ENCODE measurements around the gene TRIO.

TRIO gene

DNA sequence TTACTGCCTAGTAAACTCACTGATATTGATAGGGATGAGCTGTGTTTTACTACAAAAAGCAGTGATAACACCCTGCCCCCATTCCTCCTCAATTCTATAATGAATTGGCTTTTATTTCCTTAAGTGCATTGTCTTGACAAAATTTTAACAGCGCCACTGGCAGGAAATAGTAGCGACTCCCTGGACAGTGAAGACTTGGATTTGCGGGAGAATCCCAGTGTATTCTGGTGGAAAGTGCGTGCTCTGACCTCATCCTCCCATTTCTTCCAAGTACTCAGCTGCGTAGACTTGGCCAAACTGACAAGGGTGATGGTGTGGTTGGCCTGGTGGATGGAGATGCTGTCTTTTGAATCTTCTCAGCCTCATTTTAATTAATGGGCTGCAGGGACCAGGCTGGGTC is 5.3 kb downstream of the TRIO start:
- no peak overlapping the region for H3K27ac ChIP-seq (ENCODE audit: low read depth, low read length)
- peaks cover 97% of the 10 kb centered on the region for H3K79me2 ChIP-seq (ENCODE audit: control insufficient read depth, low read length)
- no peaks in the 10 kb centered on the region for H3K9me3 ChIP-seq (ENCODE audit: control insufficient read depth, insufficient read depth, low read length)
- no peak overlapping the region for H3K4me3 ChIP-seq (ENCODE audit: low read length)
- H4K20me1 ChIP-seq (ENCODE audit: control insufficient read depth, insufficient read depth, low read depth, low read length): peaks cover 33% of the 10 kb centered on the region; the same call in 1 of the 2 replicates
- no peak for TF ChIP-seq EZH2phosphoT487 (IDR thresholded peaks at IDR 0.05; ENCODE audit: borderline replicate concordance, low read length)
- TF ChIP-seq, protein P1, sequence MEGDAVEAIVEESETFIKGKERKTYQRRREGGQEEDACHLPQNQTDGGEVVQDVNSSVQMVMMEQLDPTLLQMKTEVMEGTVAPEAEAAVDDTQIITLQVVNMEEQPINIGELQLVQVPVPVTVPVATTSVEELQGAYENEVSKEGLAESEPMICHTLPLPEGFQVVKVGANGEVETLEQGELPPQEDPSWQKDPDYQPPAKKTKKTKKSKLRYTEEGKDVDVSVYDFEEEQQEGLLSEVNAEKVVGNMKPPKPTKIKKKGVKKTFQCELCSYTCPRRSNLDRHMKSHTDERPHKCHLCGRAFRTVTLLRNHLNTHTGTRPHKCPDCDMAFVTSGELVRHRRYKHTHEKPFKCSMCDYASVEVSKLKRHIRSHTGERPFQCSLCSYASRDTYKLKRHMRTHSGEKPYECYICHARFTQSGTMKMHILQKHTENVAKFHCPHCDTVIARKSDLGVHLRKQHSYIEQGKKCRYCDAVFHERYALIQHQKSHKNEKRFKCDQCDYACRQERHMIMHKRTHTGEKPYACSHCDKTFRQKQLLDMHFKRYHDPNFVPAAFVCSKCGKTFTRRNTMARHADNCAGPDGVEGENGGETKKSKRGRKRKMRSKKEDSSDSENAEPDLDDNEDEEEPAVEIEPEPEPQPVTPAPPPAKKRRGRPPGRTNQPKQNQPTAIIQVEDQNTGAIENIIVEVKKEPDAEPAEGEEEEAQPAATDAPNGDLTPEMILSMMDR (IDR thresholded peaks at IDR 0.05; ENCODE audit: low read depth, low read length, poor library complexity, severe bottlenecking): no peak
- no peaks in the 10 kb centered on the region for H3K9me2 ChIP-seq (replicated peaks; ENCODE audit: control insufficient read depth, low read length)
- H3K4me1 ChIP-seq (ENCODE audit: control insufficient read depth, low read length): peaks cover 74% of the 10 kb centered on the region
- H3K4me2 ChIP-seq (ENCODE audit: low read length): peak overlapping the region; percentile 42; the same call in 1 of the 2 replicates
- peaks cover 5% of the 10 kb centered on the region for H3F3A ChIP-seq (ENCODE audit: control insufficient read depth, insufficient read depth)
- H3K27me3 ChIP-seq (ENCODE audit: control insufficient read depth, low read length): no peaks in the 10 kb centered on the region
- peaks cover 4% of the 10 kb centered on the region; the same call in 1 of the 2 replicates for H3K36me3 ChIP-seq (ENCODE audit: control insufficient read depth, low read length)

DNA sequence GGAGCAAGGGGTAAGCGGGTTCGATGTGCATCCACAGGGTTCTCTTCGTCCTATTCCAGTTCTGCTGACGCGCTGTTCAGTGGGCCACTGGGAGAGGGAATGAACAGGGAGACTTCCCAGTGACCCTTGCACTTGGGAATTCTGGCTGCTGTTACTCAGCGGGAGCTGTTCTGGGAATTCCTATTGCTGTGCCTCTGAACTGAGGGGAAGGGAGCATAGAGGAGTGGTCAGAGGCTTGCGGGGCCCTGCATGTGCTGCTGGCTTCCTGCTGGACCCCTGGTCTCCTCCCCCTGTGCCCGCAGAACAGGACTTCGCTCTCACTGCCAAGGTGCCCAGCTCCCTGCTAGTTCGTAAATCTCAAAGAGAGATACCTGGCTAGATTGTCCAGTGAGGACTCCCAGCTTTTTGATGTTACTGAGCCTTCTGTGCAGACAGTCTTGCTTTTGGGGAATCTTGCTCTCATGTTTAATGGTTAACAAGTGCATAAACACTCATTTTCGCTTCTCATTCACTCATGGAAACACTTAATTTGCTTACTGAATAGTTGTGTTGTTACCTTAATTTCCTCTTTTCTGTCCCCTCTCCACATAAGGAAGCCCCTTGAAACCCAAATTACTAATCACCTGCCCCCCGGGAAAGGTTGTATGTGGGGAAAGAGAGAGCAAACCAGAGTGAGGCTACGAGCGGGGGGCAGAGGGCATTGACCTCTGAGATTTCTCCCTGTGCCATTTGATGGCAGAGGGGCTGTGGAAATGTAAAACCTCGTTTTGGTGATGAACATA is 5.9 kb downstream of the TRIO start:
- Histone ChIP-seq H3K27ac (ENCODE audit: low read depth, low read length) (no peak overlapping the region), H3K36me3 (ENCODE audit: control insufficient read depth, low read length) (peaks cover 4% of the 10 kb centered on the region; the same call in 1 of the 2 replicates), H3K79me2 (ENCODE audit: control insufficient read depth, low read length) (peaks cover 99% of the 10 kb centered on the region), H3K9me2 (replicated peaks; ENCODE audit: control insufficient read depth, low read length) (no peaks in the 10 kb centered on the region), H3K4me2 (ENCODE audit: low read length) (peak overlapping the region; percentile 42), H3K27me3 (ENCODE audit: control insufficient read depth, low read length) (no peaks in the 10 kb centered on the region), H3K4me1 (ENCODE audit: control insufficient read depth, low read length) (peaks cover 80% of the 10 kb centered on the region), H3F3A (ENCODE audit: control insufficient read depth, insufficient read depth) (peaks cover 5% of the 10 kb centered on the region), H4K20me1 (ENCODE audit: control insufficient read depth, insufficient read depth, low read depth, low read length) (peaks cover 33% of the 10 kb centered on the region; the same call in 1 of the 2 replicates), H3K4me3 (ENCODE audit: low read length) (no peak overlapping the region), H3K9me3 (ENCODE audit: control insufficient read depth, insufficient read depth, low read length) (no peaks in the 10 kb centered on the region)
- TF ChIP-seq EZH2phosphoT487 (IDR thresholded peaks at IDR 0.05; ENCODE audit: borderline replicate concordance, low read length): no peak
- TF ChIP-seq, protein P1 (IDR thresholded peaks at IDR 0.05; ENCODE audit: low read depth, low read length, poor library complexity, severe bottlenecking): no peak

DNA sequence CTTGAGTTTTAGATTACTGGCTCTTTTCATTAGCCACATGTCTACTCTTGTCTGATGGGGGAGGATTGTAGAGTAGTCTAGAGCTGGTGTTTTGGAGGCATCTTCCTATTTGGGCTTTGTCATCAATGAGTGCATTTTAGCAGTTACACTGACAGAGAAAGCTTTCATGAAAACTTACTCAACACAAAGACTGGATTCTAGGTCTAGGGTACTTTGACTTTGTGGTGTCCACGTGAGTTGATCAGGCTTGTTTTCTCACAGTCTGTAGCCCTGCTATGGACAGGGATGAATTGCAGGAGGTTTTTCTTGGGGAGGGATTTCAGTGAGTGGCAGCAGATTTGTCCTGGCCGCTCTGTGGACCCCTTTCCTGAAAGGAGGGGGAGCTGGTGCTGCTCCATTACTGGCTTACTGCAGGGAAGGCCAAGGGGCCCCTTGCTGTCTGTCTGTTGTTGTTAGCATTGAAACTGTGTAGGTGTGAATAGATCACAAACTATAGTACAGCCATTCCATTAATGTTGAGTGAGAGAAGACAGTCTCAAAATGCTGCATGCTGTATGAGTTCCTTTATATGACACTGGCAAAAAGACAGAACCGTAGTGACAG is 6.6 kb downstream of the TRIO start:
- Histone ChIP-seq H3K9me2 (replicated peaks; ENCODE audit: control insufficient read depth, low read length) (no peaks in the 10 kb centered on the region), H3K27me3 (ENCODE audit: control insufficient read depth, low read length) (no peaks in the 10 kb centered on the region), H3K36me3 (ENCODE audit: control insufficient read depth, low read length) (peaks cover 4% of the 10 kb centered on the region; the same call in 1 of the 2 replicates), H4K20me1 (ENCODE audit: control insufficient read depth, insufficient read depth, low read depth, low read length) (peaks cover 33% of the 10 kb centered on the region; the same call in 1 of the 2 replicates), H3K79me2 (ENCODE audit: control insufficient read depth, low read length) (peaks cover 99% of the 10 kb centered on the region), H3K27ac (ENCODE audit: low read depth, low read length) (no peak overlapping the region), H3K4me1 (ENCODE audit: control insufficient read depth, low read length) (peaks cover 87% of the 10 kb centered on the region), H3K4me2 (ENCODE audit: low read length) (peak overlapping the region; percentile 42), H3K4me3 (ENCODE audit: low read length) (no peak overlapping the region), H3F3A (ENCODE audit: control insufficient read depth, insufficient read depth) (peaks cover 8% of the 10 kb centered on the region), H3K9me3 (ENCODE audit: control insufficient read depth, insufficient read depth, low read length) (no peaks in the 10 kb centered on the region)
- no peak for TF ChIP-seq EZH2phosphoT487 (IDR thresholded peaks at IDR 0.05; ENCODE audit: borderline replicate concordance, low read length)
- TF ChIP-seq, protein P1 (IDR thresholded peaks at IDR 0.05; ENCODE audit: low read depth, low read length, poor library complexity, severe bottlenecking): no peak
